Measurements from ENCODE around the gene STRIP2. TPM values are rescaled to one million over a fixed set of nuclear protein-coding genes. Genes with fewer than 3 reads are reported as not detected.
"Not testable (repeated sequence)": the region's sequence is repeated elsewhere in the genome, so short reads cannot be mapped to it uniquely, and the experiment has no call there.

The STRIP2 gene
- polyA plus RNA-seq, 1 donor from 2014 or later, result 7.4 TPM

- H3K9ac ChIP-seq (ENCODE audit: low read length); H4K20me1 ChIP-seq (ENCODE audit: insufficient read depth); H3K9me3 ChIP-seq (ENCODE audit: low read length); H3K4me2 ChIP-seq (ENCODE audit: low read length); H3K79me2 ChIP-seq (replicated peaks; ENCODE audit: insufficient read depth, low read length); H3F3A ChIP-seq (ENCODE audit: insufficient read depth, low read length, poor library complexity, severe bottlenecking); H3K9me2 ChIP-seq (ENCODE audit: insufficient read depth, low read length); H3K27me3 ChIP-seq (ENCODE audit: insufficient read depth, low read depth, low read length); H2AFZ ChIP-seq (ENCODE audit: low read depth, low read length); H3K36me3 ChIP-seq (ENCODE audit: insufficient read depth, low read length); H3K4me3 ChIP-seq (ENCODE audit: low read length); H3K27ac ChIP-seq (ENCODE audit: low read length): not testable (repeated sequence)
Observed at GRCh38 chr7:129448608-129449007, 14.4 kb downstream of the STRIP2 start.

GRCh38 chr7:129450295-129450694 lies 16.1 kb downstream of the STRIP2 start:
- Histone ChIP-seq H3K79me2 (replicated peaks; ENCODE audit: insufficient read depth, low read length) (no peaks in the 10 kb centered on the region), H3K27ac (ENCODE audit: low read length) (no peak overlapping the region), H3F3A (ENCODE audit: insufficient read depth, low read length, poor library complexity, severe bottlenecking) (no peaks in the 10 kb centered on the region), H3K9me3 (ENCODE audit: low read length) (no peaks in the 10 kb centered on the region), H3K36me3 (ENCODE audit: insufficient read depth, low read length) (no peaks in the 10 kb centered on the region), H4K20me1 (ENCODE audit: insufficient read depth) (no peaks in the 10 kb centered on the region), H3K9me2 (ENCODE audit: insufficient read depth, low read length) (no peaks in the 10 kb centered on the region), H3K4me2 (ENCODE audit: low read length) (no peak overlapping the region), H3K4me3 (ENCODE audit: low read length) (no peak overlapping the region), H3K27me3 (ENCODE audit: insufficient read depth, low read depth, low read length) (no peaks in the 10 kb centered on the region), H2AFZ (ENCODE audit: low read depth, low read length) (no peak overlapping the region), H3K9ac (ENCODE audit: low read length) (no peak overlapping the region)
- TF ChIP-seq REST (IDR thresholded peaks at IDR 0.05; ENCODE audit: borderline replicate concordance), result no peak
- TF ChIP-seq CTCF (IDR thresholded peaks at IDR 0.05; ENCODE audit: poor library complexity, severe bottlenecking), result no peak
- no peak for TF ChIP-seq POLR2AphosphoS5 (IDR thresholded peaks at IDR 0.05)
- TF ChIP-seq SMC3 (conservative IDR thresholded peaks at IDR 0.05; ENCODE audit: poor library complexity), result no peak
- no peak for TF ChIP-seq RAD21 (conservative IDR thresholded peaks at IDR 0.05)
- TF ChIP-seq TAF1 (IDR thresholded peaks at IDR 0.05; ENCODE audit: low read depth), result no peak
- TF ChIP-seq EZH2 (IDR thresholded peaks at IDR 0.05; ENCODE audit: borderline replicate concordance, insufficient read depth, low read length, poor library complexity, severe bottlenecking), result no peak
- no peak for TF ChIP-seq EP300 (conservative IDR thresholded peaks at IDR 0.05; ENCODE audit: poor library complexity, severe bottlenecking)
- no peak for TF ChIP-seq MXI1 (conservative IDR thresholded peaks at IDR 0.05; ENCODE audit: poor library complexity, severe bottlenecking)

GRCh38 chr7:129452589-129453231 lies 18.5 kb downstream of the STRIP2 start:
- TF ChIP-seq RAD21 (conservative IDR thresholded peaks at IDR 0.05) (no peak), EZH2 (IDR thresholded peaks at IDR 0.05; ENCODE audit: borderline replicate concordance, insufficient read depth, low read length, poor library complexity, severe bottlenecking) (no peak), POLR2AphosphoS5 (IDR thresholded peaks at IDR 0.05) (no peak), REST (IDR thresholded peaks at IDR 0.05; ENCODE audit: borderline replicate concordance) (no peak), EP300 (conservative IDR thresholded peaks at IDR 0.05; ENCODE audit: poor library complexity, severe bottlenecking) (no peak), MXI1 (conservative IDR thresholded peaks at IDR 0.05; ENCODE audit: poor library complexity, severe bottlenecking) (no peak), TAF1 (IDR thresholded peaks at IDR 0.05; ENCODE audit: low read depth) (no peak), SMC3 (conservative IDR thresholded peaks at IDR 0.05; ENCODE audit: poor library complexity) (no peak), CTCF (IDR thresholded peaks at IDR 0.05; ENCODE audit: poor library complexity, severe bottlenecking) (no peak)
- Histone ChIP-seq H4K20me1 (ENCODE audit: insufficient read depth) (no peaks in the 10 kb centered on the region), H3K9me2 (ENCODE audit: insufficient read depth, low read length) (no peaks in the 10 kb centered on the region), H3K27me3 (ENCODE audit: insufficient read depth, low read depth, low read length) (no peaks in the 10 kb centered on the region), H3K27ac (ENCODE audit: low read length) (no peak overlapping the region), H3K4me2 (ENCODE audit: low read length) (no peak overlapping the region), H3K79me2 (replicated peaks; ENCODE audit: insufficient read depth, low read length) (no peaks in the 10 kb centered on the region), H3K9ac (ENCODE audit: low read length) (no peak overlapping the region), H2AFZ (ENCODE audit: low read depth, low read length) (no peak overlapping the region), H3K36me3 (ENCODE audit: insufficient read depth, low read length) (peaks cover 7% of the 10 kb centered on the region), H3K4me3 (ENCODE audit: low read length) (no peak overlapping the region), H3K9me3 (ENCODE audit: low read length) (no peaks in the 10 kb centered on the region), H3F3A (ENCODE audit: insufficient read depth, low read length, poor library complexity, severe bottlenecking) (no peaks in the 10 kb centered on the region)

Measured in neural cell (in vitro differentiated cells).